ENCODE data around the gene TMC2.

- TF ChIP-seq CTCF (IDR thresholded peaks at IDR 0.05; ENCODE audit: low read depth, low read length, poor library complexity, severe bottlenecking): no peak
- no peak for TF ChIP-seq EZH2phosphoT487 (IDR thresholded peaks at IDR 0.05; ENCODE audit: borderline replicate concordance, low read length)
Measured at GRCh38 chr20:2557873-2558580, 21.7 kb downstream of the TMC2 start.
